Measurements from ENCODE around the gene GRIK1.

DNA sequence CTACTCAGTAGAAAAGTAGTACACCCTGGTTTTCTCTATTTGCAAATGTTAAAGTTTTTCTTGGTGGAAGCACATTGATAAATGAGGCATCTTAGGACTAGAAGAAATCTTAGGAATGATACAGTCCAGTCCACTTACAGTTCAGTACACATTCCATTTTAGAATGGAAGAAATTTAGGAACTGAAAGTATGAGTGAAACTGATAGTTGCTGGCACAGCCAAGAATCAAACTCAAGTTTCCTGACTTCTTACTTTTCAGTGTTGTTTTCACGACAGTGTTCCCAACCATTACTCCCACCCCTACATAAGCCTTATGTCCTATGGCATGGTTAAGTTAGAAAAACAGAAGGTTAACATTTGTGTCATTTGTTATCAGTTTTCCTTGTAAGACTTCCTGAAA lies 382.6 kb downstream of the GRIK1 start:
- TF ChIP-seq, protein P1, sequence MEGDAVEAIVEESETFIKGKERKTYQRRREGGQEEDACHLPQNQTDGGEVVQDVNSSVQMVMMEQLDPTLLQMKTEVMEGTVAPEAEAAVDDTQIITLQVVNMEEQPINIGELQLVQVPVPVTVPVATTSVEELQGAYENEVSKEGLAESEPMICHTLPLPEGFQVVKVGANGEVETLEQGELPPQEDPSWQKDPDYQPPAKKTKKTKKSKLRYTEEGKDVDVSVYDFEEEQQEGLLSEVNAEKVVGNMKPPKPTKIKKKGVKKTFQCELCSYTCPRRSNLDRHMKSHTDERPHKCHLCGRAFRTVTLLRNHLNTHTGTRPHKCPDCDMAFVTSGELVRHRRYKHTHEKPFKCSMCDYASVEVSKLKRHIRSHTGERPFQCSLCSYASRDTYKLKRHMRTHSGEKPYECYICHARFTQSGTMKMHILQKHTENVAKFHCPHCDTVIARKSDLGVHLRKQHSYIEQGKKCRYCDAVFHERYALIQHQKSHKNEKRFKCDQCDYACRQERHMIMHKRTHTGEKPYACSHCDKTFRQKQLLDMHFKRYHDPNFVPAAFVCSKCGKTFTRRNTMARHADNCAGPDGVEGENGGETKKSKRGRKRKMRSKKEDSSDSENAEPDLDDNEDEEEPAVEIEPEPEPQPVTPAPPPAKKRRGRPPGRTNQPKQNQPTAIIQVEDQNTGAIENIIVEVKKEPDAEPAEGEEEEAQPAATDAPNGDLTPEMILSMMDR (conservative IDR thresholded peaks at IDR 0.05; ENCODE audit: low read length) = no peak
- no peak for TF ChIP-seq EZH2phosphoT487 (IDR thresholded peaks at IDR 0.05; ENCODE audit: borderline replicate concordance)

Measured in Loucy (cell line).